Ishikawa (cell line): Measurements from ENCODE around the gene PIWIL4.

Source experiments
- CEBPB ChIP-seq: IDR thresholded peaks from 2 replicates; pipeline ENCODE4 v1.6.1; 2012
- CREB1 ChIP-seq: IDR thresholded peaks from 2 replicates; pipeline ENCODE4 v1.6.1; 2012; ENCODE audit warnings: low read depth
- EGR1 ChIP-seq: IDR thresholded peaks from 2 replicates; pipeline ENCODE4 v1.6.1; 2012
- EP300 ChIP-seq: IDR thresholded peaks from 2 replicates; pipeline ENCODE4 v1.6.1; 2012; ENCODE audit warnings: borderline replicate concordance
- FOXM1 ChIP-seq: IDR thresholded peaks from 2 replicates; pipeline ENCODE4 v1.6.1; 2012; ENCODE audit warnings: low read depth, borderline replicate concordance
- RAD21 ChIP-seq: IDR thresholded peaks from 2 replicates; pipeline ENCODE4 v1.6.1; 2012; ENCODE audit warnings: low read depth
- TCF12 ChIP-seq: IDR thresholded peaks from 2 replicates; pipeline ENCODE4 v1.6.1; 2012; ENCODE audit warnings: low read depth
- ZBTB7A ChIP-seq: IDR thresholded peaks from 2 replicates; pipeline ENCODE4 v1.6.1; 2012; ENCODE audit warnings: low read depth
- TF ChIP-seq, protein P1 (sequence below): IDR thresholded peaks from 2 replicates; pipeline ENCODE4 v1.6.1; 2012; ENCODE audit warnings: low read depth, mild to moderate bottlenecking

DNA sequence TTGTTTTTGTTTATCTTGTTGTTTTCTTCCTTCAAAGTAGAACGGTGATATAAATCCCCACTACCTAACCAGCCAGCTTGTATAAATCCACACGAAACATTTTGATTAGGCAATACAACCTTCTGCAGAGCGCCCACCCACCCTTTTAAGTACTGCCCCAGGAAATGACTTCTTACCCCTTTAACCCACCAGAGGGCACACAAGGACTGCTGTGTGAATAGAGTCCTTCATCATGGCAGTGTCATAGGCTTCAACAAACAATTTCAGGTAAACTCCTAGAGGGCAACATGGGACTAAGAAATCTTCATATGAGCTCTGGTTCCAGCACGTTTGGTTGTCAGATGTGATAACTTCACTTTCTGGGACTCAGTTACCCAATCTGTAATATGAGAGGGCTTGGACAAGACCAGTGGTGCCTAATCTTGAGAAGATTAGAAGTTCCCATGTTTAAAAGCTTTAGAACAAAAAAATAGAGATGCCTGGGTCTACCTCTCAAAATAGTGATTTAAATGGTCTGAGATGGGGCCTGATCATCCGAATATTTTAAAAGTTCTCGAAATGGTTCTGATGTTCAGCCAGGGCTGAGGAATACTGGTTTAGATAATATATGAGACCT, 56.1 kb downstream of the PIWIL4 start:
- TF ChIP-seq EGR1 (no peak), EP300 (no peak), ZBTB7A (no peak), CEBPB (no peak), TCF12 (no peak), RAD21 (peak; percentile 97), FOXM1 (no peak), CREB1 (no peak)
- TF ChIP-seq, protein P1, sequence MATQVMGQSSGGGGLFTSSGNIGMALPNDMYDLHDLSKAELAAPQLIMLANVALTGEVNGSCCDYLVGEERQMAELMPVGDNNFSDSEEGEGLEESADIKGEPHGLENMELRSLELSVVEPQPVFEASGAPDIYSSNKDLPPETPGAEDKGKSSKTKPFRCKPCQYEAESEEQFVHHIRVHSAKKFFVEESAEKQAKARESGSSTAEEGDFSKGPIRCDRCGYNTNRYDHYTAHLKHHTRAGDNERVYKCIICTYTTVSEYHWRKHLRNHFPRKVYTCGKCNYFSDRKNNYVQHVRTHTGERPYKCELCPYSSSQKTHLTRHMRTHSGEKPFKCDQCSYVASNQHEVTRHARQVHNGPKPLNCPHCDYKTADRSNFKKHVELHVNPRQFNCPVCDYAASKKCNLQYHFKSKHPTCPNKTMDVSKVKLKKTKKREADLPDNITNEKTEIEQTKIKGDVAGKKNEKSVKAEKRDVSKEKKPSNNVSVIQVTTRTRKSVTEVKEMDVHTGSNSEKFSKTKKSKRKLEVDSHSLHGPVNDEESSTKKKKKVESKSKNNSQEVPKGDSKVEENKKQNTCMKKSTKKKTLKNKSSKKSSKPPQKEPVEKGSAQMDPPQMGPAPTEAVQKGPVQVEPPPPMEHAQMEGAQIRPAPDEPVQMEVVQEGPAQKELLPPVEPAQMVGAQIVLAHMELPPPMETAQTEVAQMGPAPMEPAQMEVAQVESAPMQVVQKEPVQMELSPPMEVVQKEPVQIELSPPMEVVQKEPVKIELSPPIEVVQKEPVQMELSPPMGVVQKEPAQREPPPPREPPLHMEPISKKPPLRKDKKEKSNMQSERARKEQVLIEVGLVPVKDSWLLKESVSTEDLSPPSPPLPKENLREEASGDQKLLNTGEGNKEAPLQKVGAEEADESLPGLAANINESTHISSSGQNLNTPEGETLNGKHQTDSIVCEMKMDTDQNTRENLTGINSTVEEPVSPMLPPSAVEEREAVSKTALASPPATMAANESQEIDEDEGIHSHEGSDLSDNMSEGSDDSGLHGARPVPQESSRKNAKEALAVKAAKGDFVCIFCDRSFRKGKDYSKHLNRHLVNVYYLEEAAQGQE = no peak
